Measurements from ENCODE around the gene ZNF710. TPM values are rescaled to one million over a fixed set of nuclear protein-coding genes. Genes with fewer than 3 reads are reported as not detected.

The ZNF710 gene
- total and polyA plus RNA-seq, 2 experiments from 2014 or later, result 15.9 to 18.2 TPM

GRCh38 chr15:90033006-90033405, 31.9 kb downstream of the ZNF710 start:
- DNase-seq (ENCODE audit: low spot score), result no peak

GRCh38 chr15:90033448-90033847, 32.3 kb downstream of the ZNF710 start:
- no peak overlapping the region; the same call in 1 of the 2 replicates for H3K27ac Mint-ChIP-seq
- no peak for DNase-seq (ENCODE audit: low spot score)
- TF ChIP-seq EZH2phosphoT487 (IDR thresholded peaks at IDR 0.05; ENCODE audit: unreplicated experiment) (no peak), NANOG (IDR thresholded peaks at IDR 0.05; ENCODE audit: borderline replicate concordance) (no peak), CREB1 (CRISPR knock-in tag; IDR thresholded peaks at IDR 0.05; ENCODE audit: low read depth) (no peak), CTCF (conservative IDR thresholded peaks at IDR 0.05; ENCODE audit: low read depth in 2 of 2) (no peak), ZNF114 (CRISPR knock-in tag; IDR thresholded peaks at IDR 0.05) (no peak), ETS1 (IDR thresholded peaks at IDR 0.05) (no peak), EZH2 (IDR thresholded peaks at IDR 0.05; ENCODE audit: low read depth, unreplicated experiment) (no peak), STAT1 (IDR thresholded peaks at IDR 0.05; ENCODE audit: unreplicated experiment) (no peak)

More at GRCh38 chr15:90033006-90033405, 31.9 kb downstream of the ZNF710 start:
- ATAC-seq, result no peak
- 0 out of 2 replicates have a peak, but pooled peaks cover 4% of the 10 kb centered on the region for H3F3A ChIP-seq (replicated peaks; ENCODE audit: low read depth)
- no peaks in the 10 kb centered on the region; the same call in 2 of the 3 replicates for H3K9me3 Mint-ChIP-seq
- H3K27ac ChIP-seq (ENCODE audit: low read depth), result no peak overlapping the region
- no peak overlapping the region for H3K4me3 Mint-ChIP-seq
- no peak overlapping the region for H3K27ac Mint-ChIP-seq
- H3K4me1 ChIP-seq (ENCODE audit: insufficient read depth), result peaks cover 22% of the 10 kb centered on the region; the same call in 1 of the 2 replicates
- no peaks in the 10 kb centered on the region for H3K27me3 ChIP-seq (ENCODE audit: insufficient read depth)
- no peaks in the 10 kb centered on the region for H3K36me3 Mint-ChIP-seq (ENCODE audit: low read depth)
- H3K4me1 Mint-ChIP-seq, result peaks cover 49% of the 10 kb centered on the region
- H3K4me2 ChIP-seq, result no peak overlapping the region
- H3K4me3 ChIP-seq, result no peak overlapping the region
- TF ChIP-seq REST (IDR thresholded peaks at IDR 0.05; ENCODE audit: unreplicated experiment), result no peak
- no peak for TF ChIP-seq POLR2AphosphoS5 (IDR thresholded peaks at IDR 0.05; ENCODE audit: low read depth)
- no peak overlapping the region for H2AFZ ChIP-seq
- H3K36me3 ChIP-seq (ENCODE audit: insufficient read depth), result no peaks in the 10 kb centered on the region
- peaks cover 17% of the 10 kb centered on the region for H3K79me2 ChIP-seq (replicated peaks; ENCODE audit: insufficient read depth)
- no peaks in the 10 kb centered on the region for H4K20me1 ChIP-seq (replicated peaks; ENCODE audit: insufficient read depth)
- H3K27me3 Mint-ChIP-seq (ENCODE audit: insufficient read depth, low read depth, poor library complexity), result peaks cover 12% of the 10 kb centered on the region
- H3K9me2 ChIP-seq (ENCODE audit: insufficient read depth), result no peaks in the 10 kb centered on the region

More at GRCh38 chr15:90033448-90033847, 32.3 kb downstream of the ZNF710 start:
- no peaks in the 10 kb centered on the region for H3K9me2 ChIP-seq (ENCODE audit: insufficient read depth)
- peaks cover 13% of the 10 kb centered on the region for H3K79me2 ChIP-seq (replicated peaks; ENCODE audit: insufficient read depth)
- H3K27me3 Mint-ChIP-seq (ENCODE audit: insufficient read depth, low read depth, poor library complexity), result peaks cover 12% of the 10 kb centered on the region
- peaks cover 53% of the 10 kb centered on the region for H3K4me1 Mint-ChIP-seq
- ATAC-seq, result no peak
- H3K4me3 Mint-ChIP-seq, result no peak overlapping the region
- no peak overlapping the region for H3K27ac ChIP-seq (ENCODE audit: low read depth)
- no peak overlapping the region for H2AFZ ChIP-seq
- no peaks in the 10 kb centered on the region for H4K20me1 ChIP-seq (replicated peaks; ENCODE audit: insufficient read depth)
- H3F3A ChIP-seq (replicated peaks; ENCODE audit: low read depth), result 0 out of 2 replicates have a peak, but pooled peaks cover 4% of the 10 kb centered on the region
- H3K36me3 ChIP-seq (ENCODE audit: insufficient read depth), result no peaks in the 10 kb centered on the region
- H3K36me3 Mint-ChIP-seq (ENCODE audit: low read depth), result no peaks in the 10 kb centered on the region
- H3K4me1 ChIP-seq (ENCODE audit: insufficient read depth), result peaks cover 22% of the 10 kb centered on the region; the same call in 1 of the 2 replicates
- no peaks in the 10 kb centered on the region; the same call in 2 of the 3 replicates for H3K9me3 Mint-ChIP-seq
- H3K27me3 ChIP-seq (ENCODE audit: insufficient read depth), result no peaks in the 10 kb centered on the region
- H3K4me3 ChIP-seq, result no peak overlapping the region
- H3K4me2 ChIP-seq, result no peak overlapping the region
